WTC11 (cell line): ENCODE measurements around the gene TST. TPM values are rescaled to one million over a fixed set of nuclear protein-coding genes. Genes with fewer than 3 reads are reported as not detected.

Experiments used
- ATAC-seq: fragments of 200-7000 bp; cut with Tn5 transposase; 2 replicates; pipeline ENCODE4 v1.10.0; 2021; ENCODE audit warnings: mild to moderate bottlenecking, moderate library complexity
- CTCF ChIA-PET: fragments of 300-600 bp; sonication (Branson Sonifier 250); formaldehyde crosslinking; loops from one replicate; lab custom pipeline; 2021; ENCODE audit warnings: antibody characterized with exemption; lab: Charles Lee
- POLR2A ChIA-PET: fragments of 350-600 bp; sonication (Branson Sonifier 250); formaldehyde crosslinking; loops from one replicate; lab custom pipeline; 2021; ENCODE audit warnings: antibody characterized with exemption; lab: Charles Lee
- DNase-seq: peaks from one replicate; pipeline ENCODE4 v3.0.0; 2021; ENCODE audit warnings: low spot score
- H3K27ac Mint-ChIP-seq: 2 replicates; pipeline ENCODE4 v1.8.0; 2021; ENCODE audit warnings: mixed read lengths
- H3K27me3 Mint-ChIP-seq: 2 replicates; pipeline ENCODE4 v1.8.0; 2021; ENCODE audit warnings: low read depth, mild to moderate bottlenecking, moderate library complexity, mixed read lengths
- H3K36me3 Mint-ChIP-seq: 2 replicates; pipeline ENCODE4 v1.8.0; 2021; ENCODE audit warnings: mixed read lengths
- H3K4me1 Mint-ChIP-seq: 2 replicates; pipeline ENCODE4 v1.8.0; 2022; ENCODE audit warnings: mixed read lengths
- H3K4me3 Mint-ChIP-seq: 2 replicates; pipeline ENCODE4 v1.8.0; 2021; ENCODE audit warnings: mild to moderate bottlenecking, moderate library complexity, mixed read lengths
- H3K9me3 Mint-ChIP-seq: 2 replicates; pipeline ENCODE4 v1.8.0; 2021; ENCODE audit warnings: mixed read lengths
- ARID4B ChIP-seq: sonication (generic); formaldehyde crosslinking; IDR thresholded peaks from 2 replicates; pipeline ENCODE4 v1.8.0; 2023; ENCODE audit warnings: missing genetic modification reagents, mild to moderate bottlenecking, borderline replicate concordance
- ATF2 ChIP-seq: sonication (generic); formaldehyde crosslinking; IDR thresholded peaks from 2 replicates; pipeline ENCODE4 v1.8.1; 2022; ENCODE audit warnings: low read depth, missing genetic modification reagents, borderline replicate concordance
- CBFB ChIP-seq: sonication (generic); formaldehyde crosslinking; IDR thresholded peaks from 2 replicates; pipeline ENCODE4 v1.8.1; 2022; ENCODE audit warnings: mild to moderate bottlenecking, low read depth, missing genetic modification reagents
- ETV6 ChIP-seq: sonication (generic); formaldehyde crosslinking; IDR thresholded peaks from 2 replicates; pipeline ENCODE4 v1.8.1; 2022; ENCODE audit warnings: mild to moderate bottlenecking, missing genetic modification reagents
- GRHL2 ChIP-seq: fragments of 250-450 bp; sonication (Bioruptor Pico); IDR thresholded peaks from 2 replicates; pipeline ENCODE4 v1.8.0; 2022; ENCODE audit warnings: mild to moderate bottlenecking, moderate library complexity; ENCODE audit not compliant: insufficient replicate concordance, severe bottlenecking
- HMGA2 ChIP-seq: fragments of 250-450 bp; sonication (Bioruptor Pico); IDR thresholded peaks from 2 replicates; pipeline ENCODE4 v1.4.0; 2021; ENCODE audit warnings: mild to moderate bottlenecking, moderate library complexity
- IRF2 ChIP-seq: sonication (generic); formaldehyde crosslinking; IDR thresholded peaks from 2 replicates; pipeline ENCODE4 v1.8.0; 2022; ENCODE audit warnings: low read depth, missing genetic modification reagents, borderline replicate concordance
- MXD4 ChIP-seq: fragments of 250-450 bp; sonication (Bioruptor Pico); IDR thresholded peaks from 2 replicates; pipeline ENCODE4 v1.8.0; 2021; ENCODE audit warnings: mild to moderate bottlenecking, moderate library complexity, borderline replicate concordance
- NFE2L1 ChIP-seq: sonication (generic); formaldehyde crosslinking; IDR thresholded peaks from 2 replicates; pipeline ENCODE4 v1.8.1; 2023; ENCODE audit warnings: missing genetic modification reagents
- NR1H2 ChIP-seq: sonication (generic); formaldehyde crosslinking; IDR thresholded peaks from 2 replicates; pipeline ENCODE4 v1.9.0; 2021; ENCODE audit warnings: mild to moderate bottlenecking, moderate library complexity, missing genetic modification reagents
- NR3C1 ChIP-seq: sonication (generic); formaldehyde crosslinking; conservative IDR thresholded peaks from 2 replicates; pipeline ENCODE4 v1.8.1; 2023; ENCODE audit warnings: low read depth, mild to moderate bottlenecking, missing genetic modification reagents
- OVOL2 ChIP-seq: fragments of 250-450 bp; sonication (Bioruptor Pico); IDR thresholded peaks from 2 replicates; pipeline ENCODE4 v1.9.0; 2021; ENCODE audit warnings: mild to moderate bottlenecking, borderline replicate concordance
- SMAD4 ChIP-seq: sonication (generic); formaldehyde crosslinking; IDR thresholded peaks from 2 replicates; pipeline ENCODE4 v1.8.0; 2022; ENCODE audit warnings: mild to moderate bottlenecking, missing genetic modification reagents
- SP1 ChIP-seq: sonication (generic); formaldehyde crosslinking; conservative IDR thresholded peaks from 2 replicates; pipeline ENCODE4 v1.8.1; 2022; ENCODE audit warnings: missing genetic modification reagents
- STAT6 ChIP-seq: sonication (generic); formaldehyde crosslinking; conservative IDR thresholded peaks from 2 replicates; pipeline ENCODE4 v1.8.1; 2023; ENCODE audit warnings: mild to moderate bottlenecking, low read depth, missing genetic modification reagents, moderate library complexity
- TCF7 ChIP-seq: sonication (generic); formaldehyde crosslinking; IDR thresholded peaks from 2 replicates; pipeline ENCODE4 v1.8.0; 2022; ENCODE audit warnings: mild to moderate bottlenecking, low read depth, missing genetic modification reagents, moderate library complexity
- USF1 ChIP-seq: sonication (generic); formaldehyde crosslinking; IDR thresholded peaks from 2 replicates; pipeline ENCODE4 v1.8.0; 2022; ENCODE audit warnings: mild to moderate bottlenecking, missing genetic modification reagents
- USF2 ChIP-seq: sonication (generic); formaldehyde crosslinking; IDR thresholded peaks from 2 replicates; pipeline ENCODE4 v1.8.1; 2023; ENCODE audit warnings: mild to moderate bottlenecking, missing genetic modification reagents, moderate library complexity
- ZNF138 ChIP-seq: sonication (generic); formaldehyde crosslinking; conservative IDR thresholded peaks from 2 replicates; pipeline ENCODE4 v1.8.1; 2022; ENCODE audit warnings: mild to moderate bottlenecking, moderate library complexity, missing genetic modification reagents
- total RNA-seq: library from RNA; stranded (reverse); gene quantifications from 3 replicates; pipeline ENCODE4 v1.2.3, GENCODE V29; 2021
- TF ChIP-seq, protein P1 (sequence below): fragments of 250-450 bp; sonication (Bioruptor Pico); IDR thresholded peaks from 2 replicates; pipeline ENCODE4 v1.8.0; 2021; ENCODE audit warnings: mild to moderate bottlenecking

TST gene
- total RNA-seq, 1 experiment from 2014 or later: 24.4 TPM

DNA sequence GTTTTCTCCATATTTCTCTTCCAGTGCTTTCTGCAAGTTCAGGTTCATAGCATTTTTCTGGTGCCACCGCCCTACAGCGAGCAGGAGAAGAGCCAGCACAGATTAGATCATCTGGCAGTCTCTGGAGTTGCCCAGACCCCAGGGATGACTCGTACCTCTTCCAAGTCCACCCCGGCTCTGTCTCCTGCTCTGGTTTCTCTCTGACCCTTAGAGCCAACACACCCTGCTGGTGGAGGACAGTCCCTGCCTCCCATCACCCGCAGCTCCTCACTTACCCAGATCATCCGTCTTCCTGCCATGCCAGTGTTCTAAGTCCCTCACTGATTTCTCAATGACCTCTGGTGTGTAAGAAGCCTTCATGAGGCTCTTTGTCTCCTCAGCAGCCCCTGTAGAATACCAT is 28.0 kb downstream of the TST start:
- peaks cover 17% of the 10 kb centered on the region for H3K9me3 Mint-ChIP-seq
- H3K36me3 Mint-ChIP-seq: peaks cover 2% of the 10 kb centered on the region; the same call in 1 of the 2 replicates
- H3K27me3 Mint-ChIP-seq: peaks cover 22% of the 10 kb centered on the region
- no peak overlapping the region for H3K27ac Mint-ChIP-seq
- DNase-seq (no peak), ATAC-seq (peak; percentile 32; the same call in 1 of the 2 replicates)
- no peaks in the 10 kb centered on the region for H3K4me1 Mint-ChIP-seq
- ChIA-PET POLR2A (no interaction called here), CTCF (interaction anchor here (0.7 to 1.3 kb wide), 4 partner anchors 10 to 135 kb away, joined by 3 to 4 read pairs (median 4); no protein-coding TSS in a partner anchor)
- no peak overlapping the region for H3K4me3 Mint-ChIP-seq
- no peak for TF ChIP-seq NFE2L1 (CRISPR knock-in tag)

DNA sequence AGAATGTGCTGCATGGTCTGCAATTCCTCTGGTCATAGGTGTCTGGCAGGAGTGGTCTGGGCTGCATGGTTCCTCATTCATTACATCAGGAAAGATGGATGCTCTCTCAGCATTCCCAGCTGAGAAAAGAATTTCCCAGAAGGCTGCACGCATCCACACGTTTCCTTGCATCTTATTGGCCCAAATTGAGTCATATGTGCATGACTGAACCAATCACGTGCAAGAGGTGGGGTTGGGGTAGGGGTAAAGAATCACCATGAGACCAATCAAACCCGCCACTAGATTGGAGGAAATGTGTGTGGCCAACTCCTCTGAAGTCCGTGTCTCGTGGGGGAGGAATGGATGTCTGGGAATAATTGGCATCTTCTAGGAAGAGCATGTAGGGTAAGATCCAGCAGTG is 28.8 kb downstream of the TST start:
- CTCF ChIA-PET: interaction anchor here (0.9 to 1.3 kb wide), 2 partner anchors 9 to 13 kb away, joined by 3 to 4 read pairs; no protein-coding TSS in a partner anchor
- H3K4me1 Mint-ChIP-seq: no peaks in the 10 kb centered on the region

More for the DNA sequence above, 28.8 kb downstream of the TST start:
- H3K9me3 Mint-ChIP-seq: peaks cover 24% of the 10 kb centered on the region
- POLR2A ChIA-PET: no interaction called here
- H3K27ac Mint-ChIP-seq: no peak overlapping the region
- no peak overlapping the region for H3K4me3 Mint-ChIP-seq
- H3K36me3 Mint-ChIP-seq: peaks cover 9% of the 10 kb centered on the region; the same call in 1 of the 2 replicates
- peaks cover 29% of the 10 kb centered on the region for H3K27me3 Mint-ChIP-seq
- TF ChIP-seq CBFB (CRISPR knock-in tag): no peak
- TF ChIP-seq MXD4 (CRISPR knock-in tag): no peak
- no peak for TF ChIP-seq USF2 (CRISPR knock-in tag)
- TF ChIP-seq STAT6 (CRISPR knock-in tag): no peak
- no peak for TF ChIP-seq ETV6 (CRISPR knock-in tag)
- no peak for TF ChIP-seq SMAD4 (CRISPR knock-in tag)
- no peak for TF ChIP-seq GRHL2
- no peak for TF ChIP-seq OVOL2 (CRISPR knock-in tag)
- no peak for TF ChIP-seq ZNF138 (CRISPR knock-in tag)
- TF ChIP-seq, protein P1, sequence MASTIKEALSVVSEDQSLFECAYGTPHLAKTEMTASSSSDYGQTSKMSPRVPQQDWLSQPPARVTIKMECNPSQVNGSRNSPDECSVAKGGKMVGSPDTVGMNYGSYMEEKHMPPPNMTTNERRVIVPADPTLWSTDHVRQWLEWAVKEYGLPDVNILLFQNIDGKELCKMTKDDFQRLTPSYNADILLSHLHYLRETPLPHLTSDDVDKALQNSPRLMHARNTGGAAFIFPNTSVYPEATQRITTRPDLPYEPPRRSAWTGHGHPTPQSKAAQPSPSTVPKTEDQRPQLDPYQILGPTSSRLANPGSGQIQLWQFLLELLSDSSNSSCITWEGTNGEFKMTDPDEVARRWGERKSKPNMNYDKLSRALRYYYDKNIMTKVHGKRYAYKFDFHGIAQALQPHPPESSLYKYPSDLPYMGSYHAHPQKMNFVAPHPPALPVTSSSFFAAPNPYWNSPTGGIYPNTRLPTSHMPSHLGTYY: no peak
- TF ChIP-seq SP1 (CRISPR knock-in tag): no peak
- no peak for TF ChIP-seq USF1 (CRISPR knock-in tag)
- no peak for TF ChIP-seq ATF2 (CRISPR knock-in tag)
- no peak for TF ChIP-seq HMGA2 (CRISPR knock-in tag)
- TF ChIP-seq IRF2 (CRISPR knock-in tag): no peak
- TF ChIP-seq TCF7 (CRISPR knock-in tag): no peak
- TF ChIP-seq ARID4B (CRISPR knock-in tag): no peak
- no peak for TF ChIP-seq NR1H2 (CRISPR knock-in tag)
- TF ChIP-seq NR3C1 (CRISPR knock-in tag): no peak
- no peak for ATAC-seq
- DNase-seq: no peak
